Endothelial cell of umbilical vein (primary cell): ENCODE data around the gene MAP3K7CL. TPM values are rescaled to one million over a fixed set of nuclear protein-coding genes. Genes with fewer than 3 reads are reported as not detected.
A peak's percentile ranks its signal among the peaks of the same experiment; 100 is the strongest.

Source experiments
- BruUV-seq: library from RNA; stranded (reverse); fragments of 400-500 nt; replicated peaks from 2 replicates; lab custom pipeline; 2021; lab: Mats Ljungman, UMichigan
- CTCF ChIA-PET: fragments of 300-600, 350-600 bp; sonication (Branson Sonifier 250); formaldehyde crosslinking; loops from one replicate; lab custom pipeline; 2021; ENCODE audit warnings: antibody characterized with exemption, inconsistent platforms; lab: Charles Lee
- POLR2A ChIA-PET: fragments of 300-600, 350-600 bp; sonication (Branson Sonifier 250); formaldehyde crosslinking; loops from one replicate; lab custom pipeline; 2021; ENCODE audit warnings: antibody characterized with exemption, inconsistent platforms; lab: Charles Lee
- DNase-seq: peaks from one replicate; pipeline ENCODE4 v3.0.0-alpha.2; 2011; ENCODE audit warnings: low read depth, low spot score
- FAIRE-seq: peaks from 2 replicates; lab custom pipeline; 2011; peaks lifted over from hg19 to GRCh38; lab: Jason Lieb, UNC
- H2AFZ ChIP-seq: 2 replicates; pipeline ENCODE4 v1.6.0; 2012; ENCODE audit warnings: low read depth, low read length, control low read depth, inconsistent platforms
- H3K27ac ChIP-seq: 2 replicates; pipeline ENCODE4 v1.5.1; 2011; ENCODE audit warnings: low read depth, mild to moderate bottlenecking, control low read depth, low read length, moderate library complexity; ENCODE audit not compliant: insufficient read depth
- H3K27me3 ChIP-seq, 2 experiments: 2 replicates each; pipeline versions ENCODE4 v1.6.0 to v1.6.1; 2011; ENCODE audit warnings: low read length in 2 of 2, mixed read lengths in 1 of 2; ENCODE audit not compliant: control insufficient read depth in 2 of 2, insufficient read depth in 2 of 2
- H3K36me3 ChIP-seq, 2 experiments: 2 replicates in 1 of 2; 3 replicates in 1 of 2; pipeline ENCODE4 v1.5.1; 2011; ENCODE audit warnings: low read length in 2 of 2, mild to moderate bottlenecking in 1 of 2, moderate library complexity in 1 of 2; ENCODE audit not compliant: control insufficient read depth in 2 of 2, insufficient read depth in 2 of 2; ENCODE audit errors: extremely low read depth in 1 of 2
- H3K4me1 ChIP-seq: 3 replicates; pipeline ENCODE4 v1.5.1; 2011; ENCODE audit warnings: mild to moderate bottlenecking, low read length; ENCODE audit not compliant: control insufficient read depth, insufficient read depth; ENCODE audit errors: extremely low read depth
- H3K4me2 ChIP-seq: 2 replicates; pipeline ENCODE4 v1.6.1; 2011; ENCODE audit warnings: low read length, control low read depth, mixed read lengths; ENCODE audit not compliant: insufficient read depth
- H3K4me3 ChIP-seq, 3 experiments: fragments of 200-600 bp in 1 of 3; sonication (generic), shearing (Covaris generic) in 1 of 3; replicated peaks in 1 of 3; 2 replicates each; pipeline ENCODE4 v1.5.1; 2011 to 2016; ENCODE audit warnings: control low read depth in 3 of 3, low read length in 3 of 3, mild to moderate bottlenecking in 2 of 3, inconsistent platforms in 1 of 3, low read depth in 1 of 3, moderate library complexity in 1 of 3; ENCODE audit not compliant: insufficient read depth in 1 of 3
- H3K79me2 ChIP-seq: 2 replicates; pipeline ENCODE4 v1.6.0; 2012; ENCODE audit warnings: low read length, inconsistent platforms; ENCODE audit not compliant: control insufficient read depth, insufficient read depth
- H3K9ac ChIP-seq: replicated peaks from 2 replicates; pipeline ENCODE3; 2011; ENCODE audit warnings: low read length, control low read depth; ENCODE audit not compliant: insufficient read depth; ENCODE audit errors: extremely low read depth
- H3K9me1 ChIP-seq: replicated peaks from 3 replicates; pipeline ENCODE4 v1.6.0; 2011; ENCODE audit warnings: mild to moderate bottlenecking, low read length; ENCODE audit not compliant: control insufficient read depth, insufficient read depth; ENCODE audit errors: extremely low read depth
- H3K9me3 ChIP-seq: replicated peaks from 2 replicates; pipeline ENCODE4 v1.5.1; 2012; ENCODE audit warnings: low read length, inconsistent platforms; ENCODE audit not compliant: control insufficient read depth, insufficient read depth
- H4K20me1 ChIP-seq: replicated peaks from 2 replicates; pipeline ENCODE3; 2011; ENCODE audit warnings: mild to moderate bottlenecking, low read length; ENCODE audit not compliant: control insufficient read depth, insufficient read depth; ENCODE audit errors: extremely low read depth
- CTCF ChIP-seq, 2 donors: IDR thresholded peaks; 1 replicate in 1 of 2; 2 replicates in 1 of 2; pipeline ENCODE4 v1.5.1; 2011; ENCODE audit warnings: low read length in 2 of 2, mild to moderate bottlenecking in 2 of 2, moderate library complexity in 2 of 2, control low read depth in 1 of 2, inconsistent platforms in 1 of 2, low read depth in 1 of 2; ENCODE audit not compliant: insufficient read depth in 1 of 2; ENCODE audit errors: extremely low read depth in 1 of 2
- FOS ChIP-seq: IDR thresholded peaks from 2 replicates; pipeline ENCODE4 v1.6.1; 2011; ENCODE audit warnings: mild to moderate bottlenecking, low read length, moderate library complexity, borderline replicate concordance; ENCODE audit not compliant: insufficient read depth
- dilution Hi-C: fragments of 300-500 bp; cut with MboI; formaldehyde crosslinking; loops from one replicate; pipeline ENCODE4 v1.15.0; 2019; ENCODE audit warnings: low sequenced_read_pairs; ENCODE audit not compliant: extremely low pct_ligation_motif_present
- intact Hi-C: fragments of 100-400 bp; cut with micrococcal nuclease; formaldehyde crosslinking; loops from one replicate; pipeline ENCODE4 v1.10.0; 2022
- polyA plus RNA-seq, 4 experiments: library from polyadenylated mRNA; depleted of rRNA in 3 of 4; stranded (reverse) in 3 of 4; unstranded in 1 of 4; fragments of >200 nt; gene quantifications; 2 replicates each; pipeline versions ENCODE4 v1.2.1 to v1.2.3, GENCODE V29; 2011 to 2012; ENCODE audit warnings: missing spikeins in 1 of 4
- total RNA-seq: library from RNA; stranded (reverse); gene quantifications from 2 replicates; pipeline ENCODE4 v1.2.3, GENCODE V29; 2021

Gene MAP3K7CL
- total and polyA plus RNA-seq, 2 donors (not counting 3 experiments of a cell fraction or from before 2014, with no cell fraction given) = 6.1 to 8.1 TPM

- H2AFZ ChIP-seq = peak overlapping the region; percentile 1
Measured at GRCh38 chr21:29208044-29208681, 77.7 kb downstream of the MAP3K7CL start.

More at GRCh38 chr21:29208044-29208681, 77.7 kb downstream of the MAP3K7CL start:
- Histone ChIP-seq H3K4me2 (peak overlapping the region; percentile 89), H4K20me1 (no peaks in the 10 kb centered on the region), H3K36me3 (no peaks in the 10 kb centered on the region), H3K79me2 (no peaks in the 10 kb centered on the region), H3K9ac (peak overlapping the region; percentile 80), H3K4me3 (peak overlapping the region in 1 of 3 experiments; percentile 38), H3K27me3 (no peaks in the 10 kb centered on the region), H3K4me1 (peaks cover 31% of the 10 kb centered on the region), H3K9me3 (no peaks in the 10 kb centered on the region), H3K9me1 (no peaks in the 10 kb centered on the region), H3K27ac (peak overlapping the region; percentile 97)
- TF ChIP-seq CTCF (IDR thresholded peaks at IDR 0.05; ENCODE audit: extremely low read depth in 1 of 2, insufficient read depth in 1 of 2, low read depth in 1 of 2, low read length in 2 of 2) (no peak), FOS (peak; percentile 51)
- DNase-seq (no peak), FAIRE-seq (peak; percentile 86)
- intact Hi-C loops = loop anchor here (1.0 to 2.0 kb wide), 5 partner anchors 9 to 90 kb away; partner anchors contain the start of gene BACH1
- ChIA-PET CTCF (interaction anchor here (0.8 to 2.2 kb wide), 10 partner anchors 12 to 141 kb away, joined by 3 to 16 read pairs (median 5); no protein-coding TSS in a partner anchor), POLR2A (interaction anchor here (0.7 to 1.7 kb wide), 4 partner anchors 10 to 91 kb away, joined by 3 to 10 read pairs (median 4); partner anchors contain the start of gene BACH1)
- TSS peak; percentile 96 for BruUV-seq
- dilution Hi-C loops = no loop called here
